Epithelial cell of proximal tubule (primary cell): ENCODE data around the gene CYP2S1. TPM values are rescaled to one million over a fixed set of nuclear protein-coding genes. Genes with fewer than 3 reads are reported as not detected.

Source experiments
- DNase-seq: peaks from one replicate; pipeline ENCODE4 v3.0.0-alpha.2; 2011; ENCODE audit warnings: low read depth
- H3K4me3 ChIP-seq: 2 replicates; pipeline ENCODE4 v1.5.1; 2011; ENCODE audit warnings: low read depth, mild to moderate bottlenecking, low read length
- total RNA-seq: library from RNA; depleted of rRNA; stranded (reverse); fragments of >200 nt; gene quantifications from 2 replicates; pipeline ENCODE4 v1.2.3, GENCODE V29; 2015
- TF ChIP-seq, protein P1 (sequence below): conservative IDR thresholded peaks from 2 replicates; pipeline ENCODE4 v1.5.1; 2012; ENCODE audit warnings: low read depth, mild to moderate bottlenecking, low read length

Gene CYP2S1
- total RNA-seq, 1 donor from 2014 or later, result 24.7 TPM

DNA sequence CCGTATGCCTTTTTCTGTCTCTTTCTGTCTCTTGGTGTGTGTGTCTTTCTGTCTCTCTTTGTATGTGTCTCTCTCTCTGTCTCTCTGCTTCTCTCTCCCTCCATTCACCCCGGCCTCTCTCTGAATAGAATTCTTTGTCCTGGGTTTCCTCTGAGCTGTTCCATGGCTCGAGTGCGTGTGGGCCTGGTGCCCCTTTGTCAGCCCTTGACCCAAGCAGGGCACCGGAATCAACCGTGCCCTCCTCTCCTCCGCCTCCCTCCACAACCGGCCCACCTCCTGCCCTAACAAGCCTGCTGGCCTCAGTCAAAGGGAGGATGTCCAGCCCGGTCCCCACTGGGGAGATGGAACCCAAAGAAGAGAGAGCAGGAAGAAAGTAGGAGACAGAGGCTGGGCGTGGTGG lies 29.2 kb downstream of the CYP2S1 start:
- DNase-seq, result no peak
- TF ChIP-seq, protein P1, sequence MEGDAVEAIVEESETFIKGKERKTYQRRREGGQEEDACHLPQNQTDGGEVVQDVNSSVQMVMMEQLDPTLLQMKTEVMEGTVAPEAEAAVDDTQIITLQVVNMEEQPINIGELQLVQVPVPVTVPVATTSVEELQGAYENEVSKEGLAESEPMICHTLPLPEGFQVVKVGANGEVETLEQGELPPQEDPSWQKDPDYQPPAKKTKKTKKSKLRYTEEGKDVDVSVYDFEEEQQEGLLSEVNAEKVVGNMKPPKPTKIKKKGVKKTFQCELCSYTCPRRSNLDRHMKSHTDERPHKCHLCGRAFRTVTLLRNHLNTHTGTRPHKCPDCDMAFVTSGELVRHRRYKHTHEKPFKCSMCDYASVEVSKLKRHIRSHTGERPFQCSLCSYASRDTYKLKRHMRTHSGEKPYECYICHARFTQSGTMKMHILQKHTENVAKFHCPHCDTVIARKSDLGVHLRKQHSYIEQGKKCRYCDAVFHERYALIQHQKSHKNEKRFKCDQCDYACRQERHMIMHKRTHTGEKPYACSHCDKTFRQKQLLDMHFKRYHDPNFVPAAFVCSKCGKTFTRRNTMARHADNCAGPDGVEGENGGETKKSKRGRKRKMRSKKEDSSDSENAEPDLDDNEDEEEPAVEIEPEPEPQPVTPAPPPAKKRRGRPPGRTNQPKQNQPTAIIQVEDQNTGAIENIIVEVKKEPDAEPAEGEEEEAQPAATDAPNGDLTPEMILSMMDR, result no peak
- no peak overlapping the region for H3K4me3 ChIP-seq

DNA sequence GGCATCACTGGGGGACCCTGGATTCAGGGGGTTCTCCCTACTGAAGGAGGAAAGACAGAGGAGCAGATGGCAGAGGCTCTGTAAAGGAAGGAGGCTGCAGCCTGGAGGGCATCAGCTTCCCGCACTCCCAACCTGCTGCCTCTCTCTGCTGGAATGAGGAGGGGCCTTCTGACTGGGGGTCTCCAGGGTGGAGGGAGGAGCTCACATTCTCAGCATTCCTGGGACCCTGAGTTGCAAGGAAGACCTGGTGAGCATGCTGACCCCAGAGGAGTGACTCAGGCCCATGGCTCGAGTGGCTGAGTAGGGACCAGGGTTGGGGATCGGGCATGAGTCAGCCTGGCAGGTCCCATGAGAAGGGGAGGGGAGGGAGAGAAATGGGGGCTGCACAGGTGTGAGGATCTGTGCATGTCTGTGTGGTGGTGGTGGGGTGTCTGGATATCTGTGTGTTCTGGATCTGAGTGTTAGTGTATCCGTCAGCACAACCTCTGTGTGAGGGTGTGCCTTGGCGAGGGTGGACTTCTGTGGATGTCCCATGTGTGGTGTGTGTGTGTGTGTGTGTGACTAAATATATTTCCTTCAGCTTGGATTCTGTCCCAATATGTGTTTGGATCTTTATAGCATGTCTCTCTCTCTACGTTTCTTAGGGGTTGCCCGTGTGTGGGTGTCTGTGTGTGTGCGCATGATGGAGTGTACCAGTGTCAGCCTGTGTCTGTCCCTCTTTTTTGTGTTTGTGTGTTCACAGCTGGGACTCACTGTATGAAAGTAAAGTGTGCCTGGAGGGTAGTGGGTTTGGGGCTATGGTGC lies 30.6 kb downstream of the CYP2S1 start:
- peak overlapping the region; percentile 18 for H3K4me3 ChIP-seq
- TF ChIP-seq, protein P1, result no peak
- DNase-seq, result peak; percentile 59

DNA sequence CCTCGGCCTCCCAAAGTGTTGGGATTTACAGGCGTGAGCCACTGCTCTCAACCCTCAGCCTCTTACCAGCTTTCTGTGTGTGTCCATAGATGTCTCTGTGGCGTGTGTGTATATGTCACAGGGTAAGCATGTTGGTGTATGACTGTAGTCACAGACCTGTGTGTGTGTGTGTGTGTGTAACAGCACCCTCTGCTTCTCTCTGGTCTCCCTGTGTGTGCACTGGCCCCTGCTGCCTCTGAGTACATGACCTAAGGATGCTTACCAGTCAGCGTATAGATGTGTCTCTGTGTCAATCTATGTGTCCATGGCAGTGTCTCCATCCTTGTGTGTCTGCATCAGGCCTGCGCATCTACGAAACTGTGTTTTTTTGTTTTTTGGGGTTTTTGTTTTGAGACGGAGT lies 31.6 kb downstream of the CYP2S1 start:
- DNase-seq, result no peak
- TF ChIP-seq, protein P1, result no peak
- H3K4me3 ChIP-seq, result no peak overlapping the region

DNA sequence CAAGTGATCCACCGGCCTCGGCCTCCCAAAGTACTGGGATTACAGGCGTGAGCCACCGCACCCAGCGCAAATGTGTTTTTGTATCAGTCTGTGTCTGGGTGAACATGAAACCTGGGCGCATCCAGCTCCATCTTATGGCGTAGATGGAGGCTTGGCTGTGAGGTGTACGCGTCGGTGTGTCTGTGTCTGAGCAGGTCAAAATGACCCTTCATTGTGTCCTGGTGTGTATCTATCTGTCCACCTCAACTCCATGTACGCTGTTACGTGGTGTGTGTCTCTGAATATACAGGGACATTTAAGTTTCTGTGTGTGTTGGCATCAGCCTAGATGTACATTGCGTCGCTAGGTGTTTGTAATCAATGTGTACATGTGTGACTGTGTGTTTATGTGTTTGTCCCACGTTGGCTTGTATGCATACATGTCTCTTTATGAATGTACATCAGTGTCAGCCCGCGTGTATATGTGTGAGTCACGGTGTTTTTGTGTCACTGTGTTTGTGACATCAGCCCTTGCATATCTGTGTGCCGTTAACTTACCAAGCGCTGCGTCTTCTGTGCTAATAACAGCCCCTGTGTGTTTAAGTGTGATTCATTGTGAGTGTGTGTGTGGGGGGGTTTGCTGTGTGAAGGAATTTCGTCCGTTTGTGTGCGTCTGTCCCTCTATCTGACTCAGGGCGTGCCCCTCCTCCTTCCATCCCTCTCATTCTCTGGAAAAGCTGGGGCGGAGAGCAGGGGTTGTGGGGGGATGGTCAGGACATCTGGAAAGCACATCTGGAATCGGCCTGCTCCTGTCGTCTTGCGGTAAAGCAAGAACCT lies 32.4 kb downstream of the CYP2S1 start:
- TF ChIP-seq, protein P1, result no peak
- peak; percentile 90 for DNase-seq
- peak overlapping the region; percentile 55 for H3K4me3 ChIP-seq

DNA sequence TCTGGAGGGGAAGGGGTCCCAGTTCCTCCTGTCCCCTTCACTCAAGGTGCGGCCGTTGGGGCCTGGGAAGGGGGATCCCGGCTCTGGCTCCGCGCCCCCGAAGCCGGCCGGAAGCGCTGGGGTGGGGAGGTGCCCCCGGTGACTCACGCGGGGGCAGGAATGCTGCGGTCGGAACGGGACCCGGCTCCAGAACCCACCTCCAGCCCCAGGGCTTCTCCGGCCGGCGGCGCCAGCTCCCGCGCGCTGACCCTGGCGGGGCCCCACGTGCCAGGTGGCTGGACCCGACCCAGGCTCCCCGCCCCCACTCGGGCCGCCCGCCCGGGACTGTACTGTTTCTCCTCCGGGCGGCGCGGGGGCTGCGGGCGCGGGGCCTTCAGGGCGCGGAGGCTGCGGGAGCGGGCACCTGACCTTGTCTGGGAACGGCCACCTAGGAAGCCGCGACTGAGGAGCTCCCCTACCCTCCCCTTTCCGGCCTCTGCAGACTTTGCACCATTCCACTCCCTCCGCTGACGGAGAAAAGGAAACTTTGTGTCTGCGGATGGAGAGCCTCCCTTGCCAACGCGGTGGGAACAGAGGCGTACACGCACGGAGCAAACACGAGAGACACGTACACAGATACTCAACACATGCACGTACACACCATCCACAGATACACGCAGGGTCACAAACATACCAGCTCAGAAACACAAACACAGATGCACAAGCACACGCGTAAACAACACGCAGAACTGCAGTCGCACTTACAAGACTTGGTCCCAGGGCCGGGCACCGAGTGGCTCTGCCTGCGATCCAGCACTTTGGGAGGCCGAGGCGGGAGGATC lies 33.2 kb downstream of the CYP2S1 start:
- DNase-seq, result no peak
- TF ChIP-seq, protein P1, result no peak

DNA sequence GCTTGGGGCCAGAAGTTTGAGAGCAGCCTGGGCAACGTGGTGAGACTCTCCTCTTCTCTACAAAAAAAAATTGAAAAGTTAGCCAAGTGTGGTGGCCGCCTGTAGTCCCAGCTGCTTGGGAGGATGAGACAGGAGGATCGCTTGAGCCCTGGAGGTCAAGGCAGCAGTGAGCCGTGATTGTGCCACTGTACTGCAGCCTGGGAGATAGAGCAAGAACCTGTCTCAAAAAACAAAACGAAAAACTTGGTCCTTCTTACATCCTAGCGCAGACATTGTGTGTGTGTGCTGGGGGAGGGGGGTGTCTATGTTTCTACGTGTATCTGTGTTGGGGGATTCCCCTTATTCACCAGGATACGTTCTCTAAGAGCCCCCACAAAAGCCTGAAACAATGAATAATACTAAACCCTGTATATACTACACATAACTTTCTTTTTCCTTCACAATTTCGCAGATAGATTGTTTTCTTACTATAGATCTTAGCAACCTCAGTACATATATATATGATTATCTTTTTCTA lies 33.9 kb downstream of the CYP2S1 start:
- no peak for DNase-seq
- TF ChIP-seq, protein P1, result no peak

More for the DNA sequence above, 33.2 kb downstream of the CYP2S1 start:
- peak overlapping the region; percentile 55 for H3K4me3 ChIP-seq

More for the DNA sequence above, 33.9 kb downstream of the CYP2S1 start:
- H3K4me3 ChIP-seq, result peak overlapping the region; percentile 55
